Measurements from ENCODE around the gene DYRK4.

- TF ChIP-seq CTCF (IDR thresholded peaks at IDR 0.05; ENCODE audit: low read depth, low read length, poor library complexity, severe bottlenecking) (no peak), EZH2phosphoT487 (IDR thresholded peaks at IDR 0.05; ENCODE audit: borderline replicate concordance, low read length) (no peak)
These were observed 6.2 kb upstream of the DYRK4 start for GRCh38 chr12:4555804-4556203.

Measured in DOHH2 (cell line).